ENCODE data around the gene HEBP2.

Gene HEBP2

GRCh38 chr6:138402838-138403187, 1.2 kb upstream of the HEBP2 start:
- ChIA-PET CTCF (interaction anchor here (1.4 to 3.3 kb wide), 3 partner anchors 51 to 287 kb away, joined by 3 to 17 read pairs (median 4); no protein-coding TSS in a partner anchor), POLR2A (no interaction called here)
- H3K4me3 ChIP-seq (ENCODE audit: low read depth, low read length): no peak overlapping the region; the same call in 1 of the 2 replicates
- no peak for DNase-seq (ENCODE audit: low read depth, low spot score)
- TF ChIP-seq CTCF (IDR thresholded peaks at IDR 0.05; ENCODE audit: insufficient read depth, low read length, missing control alignments): no peak

- ChIA-PET CTCF (interaction anchor here (0.6 to 3.3 kb wide), 7 partner anchors 11 to 288 kb away, joined by 3 to 17 read pairs (median 4); no protein-coding TSS in a partner anchor), POLR2A (no interaction called here)
- no peak for DNase-seq (ENCODE audit: low read depth, low spot score)
- peak overlapping the region; percentile 67 for H3K4me3 ChIP-seq (ENCODE audit: low read depth, low read length)
- peak; percentile 37 for TF ChIP-seq CTCF (IDR thresholded peaks at IDR 0.05; ENCODE audit: insufficient read depth, low read length, missing control alignments)
Measured at GRCh38 chr6:138403324-138403800, 661 bp upstream of the HEBP2 start.

- no peak for DNase-seq (ENCODE audit: low read depth, low spot score)
- no peak for TF ChIP-seq CTCF (IDR thresholded peaks at IDR 0.05; ENCODE audit: insufficient read depth, low read length, missing control alignments)
- peak overlapping the region; percentile 67 for H3K4me3 ChIP-seq (ENCODE audit: low read depth, low read length)
- CTCF ChIA-PET: interaction anchor here (0.6 to 3.3 kb wide), 13 partner anchors 10 to 404 kb away, joined by 3 to 17 read pairs (median 3); no protein-coding TSS in a partner anchor
- POLR2A ChIA-PET: no interaction called here
Measured at GRCh38 chr6:138404666-138405337, 779 bp downstream of the HEBP2 start.

GRCh38 chr6:138405816-138406413, 1.9 kb downstream of the HEBP2 start:
- TF ChIP-seq CTCF (IDR thresholded peaks at IDR 0.05; ENCODE audit: insufficient read depth, low read length, missing control alignments): no peak
- POLR2A ChIA-PET: no interaction called here
- no peak for DNase-seq (ENCODE audit: low read depth, low spot score)
- H3K4me3 ChIP-seq (ENCODE audit: low read depth, low read length): no peak overlapping the region
- CTCF ChIA-PET: interaction anchor here (1.5 to 2.2 kb wide), 3 partner anchors 290 to 405 kb away, joined by 3 to 6 read pairs (median 3); no protein-coding TSS in a partner anchor

- no peak for DNase-seq (ENCODE audit: low read depth, low spot score)
- POLR2A ChIA-PET: no interaction called here
- no peak for TF ChIP-seq CTCF (IDR thresholded peaks at IDR 0.05; ENCODE audit: insufficient read depth, low read length, missing control alignments)
- no peak overlapping the region for H3K4me3 ChIP-seq (ENCODE audit: low read depth, low read length)
- CTCF ChIA-PET: interaction anchor here (1.5 to 2.2 kb wide), 2 partner anchors 290 to 298 kb away, joined by 3 to 6 read pairs; no protein-coding TSS in a partner anchor
Measured at GRCh38 chr6:138406443-138406842, 2.4 kb downstream of the HEBP2 start.

- POLR2A ChIA-PET: no interaction called here
- no peak for TF ChIP-seq CTCF (IDR thresholded peaks at IDR 0.05; ENCODE audit: insufficient read depth, low read length, missing control alignments)
- CTCF ChIA-PET: interaction anchor here (1.0 to 2.1 kb wide), 2 partner anchors 19 to 294 kb away, joined by 4 to 6 read pairs; no protein-coding TSS in a partner anchor
- DNase-seq (ENCODE audit: low read depth, low spot score): no peak
- no peak overlapping the region for H3K4me3 ChIP-seq (ENCODE audit: low read depth, low read length)
Measured at GRCh38 chr6:138410048-138410735, 6.2 kb downstream of the HEBP2 start.
